Mesendoderm (in vitro differentiated cells): ENCODE results near the gene TMEM207.
A peak's percentile ranks its signal among the peaks of the same experiment; 100 is the strongest.

Experiments used
- DNase-seq: peaks from one replicate; pipeline ENCODE4 v3.0.0; 2013
- H2AK5ac ChIP-seq: 2 replicates; pipeline ENCODE4 v1.6.1; 2013; ENCODE audit warnings: low read length, inconsistent platforms
- H2BK120ac ChIP-seq: 2 replicates; pipeline ENCODE4 v1.6.1; 2013; ENCODE audit warnings: low read depth, mild to moderate bottlenecking, low read length, moderate library complexity, mixed read lengths
- H2BK15ac ChIP-seq: replicated peaks from 2 replicates; pipeline ENCODE4 v1.6.1; 2013; ENCODE audit warnings: low read depth, mild to moderate bottlenecking, moderate library complexity
- H2BK5ac ChIP-seq: 2 replicates; pipeline ENCODE4 v1.6.1; 2013; ENCODE audit warnings: low read length, inconsistent platforms
- H3K18ac ChIP-seq: 2 replicates; pipeline ENCODE4 v1.6.1; 2013; ENCODE audit warnings: mild to moderate bottlenecking, low read length, mixed read lengths
- H3K23ac ChIP-seq: one replicate; pipeline ENCODE4 v1.6.1; 2013; ENCODE audit warnings: low read length
- H3K27ac ChIP-seq: 2 replicates; pipeline ENCODE4 v1.5.1; 2013; ENCODE audit warnings: low read depth, mild to moderate bottlenecking, inconsistent platforms, low read length, moderate library complexity
- H3K27me3 ChIP-seq: 2 replicates; pipeline ENCODE4 v1.6.1; 2013; ENCODE audit warnings: low read length, control low read depth, mild to moderate bottlenecking, inconsistent platforms; ENCODE audit not compliant: insufficient read depth, poor library complexity
- H3K36me3 ChIP-seq: 2 replicates; pipeline ENCODE4 v1.6.1; 2013; ENCODE audit warnings: low read length, inconsistent platforms; ENCODE audit not compliant: control insufficient read depth, insufficient read depth
- H3K4ac ChIP-seq: one replicate; pipeline ENCODE4 v1.6.1; 2013; ENCODE audit warnings: low read depth, mild to moderate bottlenecking, low read length, moderate library complexity
- H3K4me1 ChIP-seq: 2 replicates; pipeline ENCODE4 v1.6.1; 2013; ENCODE audit warnings: low read depth, low read length, inconsistent platforms; ENCODE audit not compliant: control insufficient read depth
- H3K4me2 ChIP-seq: 2 replicates; pipeline ENCODE4 v1.6.1; 2013; ENCODE audit warnings: low read length
- H3K4me3 ChIP-seq: 2 replicates; pipeline ENCODE4 v1.5.1; 2013; ENCODE audit warnings: mild to moderate bottlenecking, low read length
- H3K56ac ChIP-seq: one replicate; pipeline ENCODE4 v1.6.1; 2013; ENCODE audit warnings: low read length
- H3K79me1 ChIP-seq: 2 replicates; pipeline ENCODE4 v1.6.1; 2013; ENCODE audit warnings: low read length, inconsistent platforms
- H3K79me2 ChIP-seq: 2 replicates; pipeline ENCODE4 v1.6.1; 2013; ENCODE audit warnings: mild to moderate bottlenecking, low read length; ENCODE audit not compliant: control insufficient read depth, insufficient read depth
- H3K9ac ChIP-seq: 2 replicates; pipeline ENCODE4 v1.6.1; 2013; ENCODE audit warnings: low read length, inconsistent platforms
- H4K5ac ChIP-seq: one replicate; pipeline ENCODE4 v1.6.1; 2013; ENCODE audit warnings: low read length
- H4K8ac ChIP-seq: one replicate; pipeline ENCODE4 v1.6.1; 2013; ENCODE audit warnings: low read depth, mild to moderate bottlenecking, control low read depth, low read length, moderate library complexity
- WGBS: extraction: QIAGEN DNeasy Blood & Tissue Kit; methylation state at CpG from one replicate; pipeline ENCODE4 v1.1.7; 2013; ENCODE audit warnings: low lambda C conversion rate, missing lambda C conversion rate; ENCODE audit not compliant: insufficient coverage; ENCODE audit errors: extremely low coverage; 5-methylcytosine and 5-hydroxymethylcytosine counted together

Gene TMEM207

GRCh38 chr3:190430906-190431305 is 18.8 kb downstream of the TMEM207 start:
- Histone ChIP-seq H4K8ac (no peak overlapping the region), H3K79me2 (no peaks in the 10 kb centered on the region), H2BK5ac (no peak overlapping the region), H3K27ac (no peak overlapping the region), H3K79me1 (no peaks in the 10 kb centered on the region), H4K5ac (no peak overlapping the region), H2BK120ac (no peak overlapping the region), H3K56ac (no peak overlapping the region), H2BK15ac (no peak overlapping the region), H3K27me3 (no peaks in the 10 kb centered on the region), H3K9ac (no peak overlapping the region), H3K4me1 (no peaks in the 10 kb centered on the region), H3K23ac (no peak overlapping the region), H3K4ac (no peak overlapping the region), H3K4me2 (no peak overlapping the region), H2AK5ac (no peak overlapping the region), H3K36me3 (no peaks in the 10 kb centered on the region), H3K18ac (no peak overlapping the region), H3K4me3 (no peak overlapping the region)
- no CpG with 5 or more reads among the region's 2 CpGs for WGBS
- no peak for DNase-seq

GRCh38 chr3:190429681-190430080 is 20.0 kb downstream of the TMEM207 start:
- DNase-seq = no peak
- H2BK120ac ChIP-seq = no peak overlapping the region
- H2BK15ac ChIP-seq = no peak overlapping the region
- H3K4ac ChIP-seq = no peak overlapping the region
- H3K4me2 ChIP-seq = no peak overlapping the region
- no peaks in the 10 kb centered on the region for H3K27me3 ChIP-seq
- no peak overlapping the region for H2AK5ac ChIP-seq
- H3K27ac ChIP-seq = no peak overlapping the region
- no peaks in the 10 kb centered on the region for H3K36me3 ChIP-seq
- no peak overlapping the region for H3K4me3 ChIP-seq
- no peak overlapping the region for H3K56ac ChIP-seq
- WGBS = no CpG with 5 or more reads among the region's 2 CpGs
- H3K23ac ChIP-seq = no peak overlapping the region
- no peaks in the 10 kb centered on the region for H3K4me1 ChIP-seq
- H4K8ac ChIP-seq = no peak overlapping the region
- no peaks in the 10 kb centered on the region for H3K79me1 ChIP-seq
- no peak overlapping the region for H3K9ac ChIP-seq
- no peak overlapping the region for H4K5ac ChIP-seq
- no peak overlapping the region for H3K18ac ChIP-seq
- no peak overlapping the region for H2BK5ac ChIP-seq
- H3K79me2 ChIP-seq = no peaks in the 10 kb centered on the region

- no peak overlapping the region for H3K4ac ChIP-seq
- no peak overlapping the region for H3K4me3 ChIP-seq
- no peak overlapping the region for H3K9ac ChIP-seq
- H3K4me2 ChIP-seq = no peak overlapping the region
- H2BK120ac ChIP-seq = no peak overlapping the region
- no peaks in the 10 kb centered on the region for H3K79me2 ChIP-seq
- no peak overlapping the region for H3K18ac ChIP-seq
- no peaks in the 10 kb centered on the region for H3K27me3 ChIP-seq
- WGBS = no CpG with 5 or more reads among the region's 6 CpGs
- no peak overlapping the region for H3K23ac ChIP-seq
- no peak overlapping the region for H4K8ac ChIP-seq
- H3K36me3 ChIP-seq = no peaks in the 10 kb centered on the region
- H2AK5ac ChIP-seq = no peak overlapping the region
- DNase-seq = no peak
- no peaks in the 10 kb centered on the region for H3K79me1 ChIP-seq
- H2BK15ac ChIP-seq = no peak overlapping the region
- H3K4me1 ChIP-seq = no peaks in the 10 kb centered on the region
- H4K5ac ChIP-seq = no peak overlapping the region
- no peak overlapping the region for H3K56ac ChIP-seq
- H2BK5ac ChIP-seq = no peak overlapping the region
- no peak overlapping the region for H3K27ac ChIP-seq
Measured at GRCh38 chr3:190426806-190427507, 22.7 kb downstream of the TMEM207 start.

GRCh38 chr3:190425833-190426232 is 23.9 kb downstream of the TMEM207 start:
- no peak for DNase-seq

GRCh38 chr3:190424478-190425439 is 24.9 kb downstream of the TMEM207 start:
- H2BK15ac ChIP-seq = no peak overlapping the region
- H3K18ac ChIP-seq = no peak overlapping the region
- no peak overlapping the region for H3K9ac ChIP-seq
- DNase-seq = peak; percentile 89
- H3K56ac ChIP-seq = no peak overlapping the region
- H3K27me3 ChIP-seq = no peaks in the 10 kb centered on the region
- no peak overlapping the region for H3K4ac ChIP-seq
- H3K79me1 ChIP-seq = no peaks in the 10 kb centered on the region
- no peaks in the 10 kb centered on the region for H3K79me2 ChIP-seq
- no peak overlapping the region for H3K23ac ChIP-seq
- H3K4me3 ChIP-seq = no peak overlapping the region
- 100% methylated on average over 2 of the region's 16 CpGs for WGBS
- no peak overlapping the region for H3K27ac ChIP-seq
- H3K4me1 ChIP-seq = no peaks in the 10 kb centered on the region
- no peak overlapping the region for H2BK120ac ChIP-seq
- H3K36me3 ChIP-seq = no peaks in the 10 kb centered on the region
- no peak overlapping the region for H2AK5ac ChIP-seq
- no peak overlapping the region for H2BK5ac ChIP-seq
- no peak overlapping the region for H4K8ac ChIP-seq
- H4K5ac ChIP-seq = no peak overlapping the region
- H3K4me2 ChIP-seq = no peak overlapping the region

More at GRCh38 chr3:190425833-190426232, 23.9 kb downstream of the TMEM207 start:
- no peak overlapping the region for H2BK120ac ChIP-seq
- H4K8ac ChIP-seq = no peak overlapping the region
- WGBS = no CpG with 5 or more reads among the region's 1 CpG
- H2AK5ac ChIP-seq = no peak overlapping the region
- H2BK15ac ChIP-seq = no peak overlapping the region
- H4K5ac ChIP-seq = no peak overlapping the region
- no peaks in the 10 kb centered on the region for H3K36me3 ChIP-seq
- no peaks in the 10 kb centered on the region for H3K27me3 ChIP-seq
- no peak overlapping the region for H3K4me3 ChIP-seq
- no peak overlapping the region for H3K9ac ChIP-seq
- H3K79me2 ChIP-seq = no peaks in the 10 kb centered on the region
- H3K79me1 ChIP-seq = no peaks in the 10 kb centered on the region
- H2BK5ac ChIP-seq = no peak overlapping the region
- no peak overlapping the region for H3K23ac ChIP-seq
- H3K27ac ChIP-seq = no peak overlapping the region
- H3K4me2 ChIP-seq = no peak overlapping the region
- H3K4me1 ChIP-seq = no peaks in the 10 kb centered on the region
- H3K56ac ChIP-seq = no peak overlapping the region
- no peak overlapping the region for H3K18ac ChIP-seq
- no peak overlapping the region for H3K4ac ChIP-seq
